Hematopoietic multipotent progenitor cell treated with erythropoietin and hydrocortisone succinate and interleukin-3 and kit ligand, for 8 days (in vitro differentiated cells): ENCODE data around the gene ARPC1B.
"Not testable (repeated sequence)": the region's sequence is repeated elsewhere in the genome, so short reads cannot be mapped to it uniquely, and the experiment has no call there.

ENCODE experiments used
- DNase-seq: peaks from one replicate; pipeline ENCODE4 v3.0.0-alpha.2; 2015

Gene ARPC1B

GRCh38 chr7:99368750-99369389, 5.7 kb upstream of the ARPC1B start:
- DNase-seq: no peak

- DNase-seq: peak; percentile 73
Observed at GRCh38 chr7:99369767-99370391, 4.7 kb upstream of the ARPC1B start.

- DNase-seq: no peak
Observed at GRCh38 chr7:99371376-99371920, 3.1 kb upstream of the ARPC1B start.

- no peak for DNase-seq
Observed at GRCh38 chr7:99372275-99373090, 2.0 kb upstream of the ARPC1B start.

- no peak for DNase-seq
Observed at GRCh38 chr7:99373091-99374066, 1.2 kb upstream of the ARPC1B start.

GRCh38 chr7:99375070-99375807, 709 bp downstream of the ARPC1B start:
- DNase-seq: peak; percentile 85

GRCh38 chr7:99379043-99379577, 4.6 kb downstream of the ARPC1B start:
- peak; percentile 66 for DNase-seq

- DNase-seq: not testable (repeated sequence)
Observed at GRCh38 chr7:99379693-99380031, 5.1 kb downstream of the ARPC1B start.

- DNase-seq: peak; percentile 84
Observed at GRCh38 chr7:99380032-99380822, 5.7 kb downstream of the ARPC1B start.

DNA sequence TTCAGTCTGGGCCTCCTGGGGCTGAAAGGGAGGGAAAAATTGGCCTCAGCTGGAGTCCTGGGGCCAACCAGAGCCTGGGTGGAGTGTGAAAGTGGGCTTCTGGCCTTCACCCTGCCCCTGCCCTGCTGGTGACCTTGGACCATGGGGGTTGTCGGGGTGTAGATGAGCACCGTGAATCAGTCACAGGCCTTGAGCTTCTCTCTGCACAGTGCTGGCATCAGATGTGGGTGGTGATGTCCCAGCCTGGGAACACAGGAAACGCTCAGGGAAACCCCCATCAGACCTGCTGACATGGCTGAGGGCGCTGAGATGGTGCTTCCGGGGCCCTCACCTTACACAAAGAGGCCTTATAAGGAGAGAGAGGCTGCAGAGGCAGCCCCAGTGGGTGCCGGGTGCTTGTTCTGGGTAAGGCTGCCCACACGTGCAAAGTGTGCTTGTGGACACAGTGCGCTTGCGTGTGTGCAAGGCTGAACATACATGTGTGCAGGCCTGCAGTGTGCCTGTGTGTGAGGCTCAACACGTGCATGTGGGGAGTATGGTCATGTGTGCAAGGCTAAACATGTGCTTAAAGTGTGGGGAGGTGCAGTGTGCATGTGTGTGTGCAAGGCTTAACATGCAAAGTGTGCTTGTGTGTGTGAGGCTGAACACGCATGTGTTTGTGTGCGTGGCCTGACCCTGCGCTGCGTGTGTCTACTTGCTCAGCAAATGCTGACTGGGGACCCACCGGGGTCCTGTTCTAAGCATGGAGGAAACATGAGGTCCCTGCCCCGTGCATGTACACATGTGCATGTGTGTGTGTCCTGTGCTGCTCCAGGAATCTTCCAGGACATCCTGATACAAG, 6.5 kb downstream of the ARPC1B start:
- DNase-seq: no peak

DNA sequence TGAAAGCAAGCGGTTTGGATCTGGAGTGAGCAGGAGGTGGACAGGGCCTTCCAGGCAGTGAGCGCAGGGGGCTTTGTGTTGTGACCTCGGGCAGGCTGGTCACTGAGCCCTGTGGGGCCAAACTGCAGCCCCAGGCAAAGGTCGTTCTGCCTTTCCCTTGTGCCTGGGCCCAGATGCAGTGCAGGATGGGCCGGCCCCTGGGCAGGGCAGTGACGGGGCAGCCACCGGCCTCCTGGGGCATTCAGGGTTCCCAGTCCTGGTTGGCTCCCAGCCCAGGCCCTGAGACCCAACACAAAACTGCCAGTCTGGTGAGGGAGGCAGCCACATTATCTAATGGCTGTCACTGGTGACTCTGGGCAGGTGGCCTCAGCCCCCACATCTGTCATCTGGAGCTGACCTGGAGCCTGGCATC, 7.1 kb downstream of the ARPC1B start:
- DNase-seq: peak; percentile 41

GRCh38 chr7:99383203-99383602, 8.7 kb downstream of the ARPC1B start:
- no peak for DNase-seq

- no peak for DNase-seq
Observed at GRCh38 chr7:99383791-99384370, 9.4 kb downstream of the ARPC1B start.

GRCh38 chr7:99384523-99384922, 10.0 kb downstream of the ARPC1B start:
- DNase-seq: no peak

GRCh38 chr7:99385564-99385963, 11.0 kb downstream of the ARPC1B start:
- no peak for DNase-seq

DNA sequence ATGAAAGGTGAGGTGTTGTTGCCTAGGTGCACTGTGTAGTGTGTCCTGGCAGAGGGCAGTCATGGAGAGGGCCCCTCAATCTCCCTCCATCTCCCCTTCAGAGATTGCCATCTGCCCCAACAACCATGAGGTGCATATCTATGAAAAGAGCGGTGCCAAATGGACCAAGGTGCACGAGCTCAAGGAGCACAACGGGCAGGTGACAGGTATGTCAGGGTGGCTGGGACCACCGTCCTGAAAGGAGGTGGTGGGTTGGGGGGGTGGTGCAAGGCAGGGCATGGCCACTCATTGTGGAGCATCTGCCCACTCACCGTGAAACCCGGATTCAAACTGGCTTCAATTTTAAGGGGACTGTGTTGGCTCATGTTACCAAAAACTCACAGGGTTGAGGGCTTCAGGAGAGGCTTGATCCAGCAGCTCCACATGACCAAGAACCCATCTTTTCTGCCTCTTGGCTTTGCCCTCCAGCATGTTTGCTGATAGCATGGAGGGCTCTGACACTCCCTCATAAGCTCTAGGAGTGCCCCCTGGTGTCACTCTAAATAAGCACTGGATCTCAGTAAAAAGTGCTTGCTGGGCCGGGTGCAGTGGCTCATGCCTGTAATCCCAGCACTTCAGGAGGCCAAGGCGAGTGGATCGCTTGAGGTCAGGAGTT, 12.2 kb downstream of the ARPC1B start:
- peak; percentile 82 for DNase-seq

DNA sequence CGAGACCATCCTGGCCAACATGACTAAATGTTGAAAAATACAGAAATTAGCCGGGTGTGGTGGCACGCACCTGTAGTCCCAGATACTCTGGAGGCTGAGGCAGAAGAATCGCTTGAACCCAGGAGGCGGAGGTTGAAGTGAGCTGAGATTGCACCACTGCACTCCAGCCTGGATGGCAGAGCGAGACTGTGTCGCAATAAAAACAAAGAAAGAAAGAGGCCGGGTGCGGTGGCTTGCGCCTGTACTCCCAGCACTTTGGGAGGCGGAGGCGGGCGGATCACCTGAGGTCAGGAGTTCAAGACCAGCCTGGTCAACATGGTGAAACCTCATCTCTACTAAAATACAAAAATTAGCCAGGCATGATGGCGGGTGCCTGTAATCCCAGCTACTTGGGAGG, 12.7 kb downstream of the ARPC1B start:
- DNase-seq: not testable (repeated sequence)

DNA sequence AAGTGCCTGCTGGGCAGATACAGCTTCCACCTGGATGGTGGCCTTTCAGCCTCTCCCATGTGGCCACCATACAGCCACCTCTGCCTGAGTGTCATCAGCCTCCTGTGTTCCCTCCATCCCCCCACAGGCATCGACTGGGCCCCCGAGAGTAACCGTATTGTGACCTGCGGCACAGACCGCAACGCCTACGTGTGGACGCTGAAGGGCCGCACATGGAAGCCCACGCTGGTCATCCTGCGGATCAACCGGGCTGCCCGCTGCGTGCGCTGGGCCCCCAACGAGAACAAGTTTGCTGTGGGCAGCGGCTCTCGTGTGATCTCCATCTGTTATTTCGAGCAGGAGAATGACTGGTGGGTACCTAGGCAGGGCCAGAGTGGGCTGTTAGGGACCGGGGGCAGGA, 13.4 kb downstream of the ARPC1B start:
- DNase-seq: no peak

DNA sequence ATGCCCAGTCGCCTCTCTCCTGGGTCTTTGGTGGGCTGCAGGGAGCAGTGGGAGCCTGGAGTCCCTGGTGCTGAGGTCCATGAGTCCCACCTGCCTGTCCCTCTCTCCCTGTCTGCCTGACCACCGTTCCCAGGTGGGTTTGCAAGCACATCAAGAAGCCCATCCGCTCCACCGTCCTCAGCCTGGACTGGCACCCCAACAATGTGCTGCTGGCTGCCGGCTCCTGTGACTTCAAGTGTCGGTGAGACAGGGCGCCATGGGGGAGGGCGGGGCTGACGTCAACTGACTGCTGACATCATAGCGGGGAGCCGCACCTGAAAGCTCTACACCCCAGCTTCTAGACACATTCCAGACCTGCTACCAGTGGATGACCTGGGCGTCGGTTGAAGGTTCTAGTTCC, 15.2 kb downstream of the ARPC1B start:
- no peak for DNase-seq
